Uterus (tissue), 4 donors: ENCODE data around the gene ADARB2. TPM values are rescaled to one million over a fixed set of nuclear protein-coding genes. Genes with fewer than 3 reads are reported as not detected.

Source experiments
- DNase-seq, 2 donors: peaks; one replicate each; pipeline ENCODE4 v3.0.0-alpha.2; 2019 to 2020
- H3K27ac ChIP-seq, 2 donors: fragments of 200-600 bp; sonication (generic); 1 replicate in 1 of 2; 2 replicates in 1 of 2; pipeline ENCODE4 v1.5.1; 2016 to 2018
- H3K27me3 ChIP-seq, 2 donors: fragments of 200-600 bp; sonication (generic); one replicate each; pipeline ENCODE4 v1.5.1; 2018 to 2019; ENCODE audit warnings: control low read depth in 1 of 2
- H3K36me3 ChIP-seq, 2 donors: fragments of 200-600 bp; sonication (generic); one replicate each; pipeline ENCODE4 v1.5.1; 2019; ENCODE audit warnings: control low read depth in 1 of 2
- H3K4me1 ChIP-seq, 2 donors: fragments of 200-600 bp; sonication (generic); one replicate each; pipeline ENCODE4 v1.5.1; 2018 to 2019; ENCODE audit warnings: control low read depth in 1 of 2
- H3K4me3 ChIP-seq, 2 donors: fragments of 200-600 bp; sonication (generic); 1 replicate in 1 of 2; 2 replicates in 1 of 2; pipeline ENCODE4 v1.5.1; 2018 to 2019; ENCODE audit warnings: mild to moderate bottlenecking in 1 of 2
- H3K9me3 ChIP-seq, 2 donors: fragments of 200-600 bp; sonication (generic); one replicate each; pipeline ENCODE4 v1.5.1; 2019; ENCODE audit warnings: control low read depth in 1 of 2
- POLR2A ChIP-seq, 2 donors: fragments of 450-650 bp; IDR thresholded peaks; one replicate each; pipeline ENCODE4 v1.6.1; 2016; ENCODE audit warnings: antibody characterized with exemption in 2 of 2, mild to moderate bottlenecking in 1 of 2, moderate library complexity in 1 of 2
- intact Hi-C: fragments of 100-400 bp; cut with DNase I; formaldehyde crosslinking; loops from one replicate; pipeline ENCODE4 v1.15.1; 2023; ENCODE audit warnings: low total_unique reads
- total RNA-seq, 4 donors: library from RNA; depleted of rRNA in 3 of 4; stranded (reverse); fragments of >200 nt in 3 of 4; gene quantifications; one replicate each; pipeline versions ENCODE4 v1.1.0 to v1.2.4, GENCODE V29; 2014 to 2023
- TF ChIP-seq, protein P1 (sequence below), 4 experiments: fragments of 200-600 bp in 2 of 4; fragments of 450-650 bp in 2 of 4; sonication (generic) in 2 of 4; IDR thresholded peaks; one replicate each; pipeline ENCODE4 v1.5.1; 2016 to 2019; ENCODE audit warnings: antibody characterized with exemption in 4 of 4, mild to moderate bottlenecking in 2 of 4, moderate library complexity in 1 of 4
- donor health status: DM: yes; HTN: yes; CAD: no.

Gene ADARB2
- total RNA-seq, 4 donors from 2014 or later = 0.76 to 2.6 (median 2.0) TPM; not detected in 1

DNA sequence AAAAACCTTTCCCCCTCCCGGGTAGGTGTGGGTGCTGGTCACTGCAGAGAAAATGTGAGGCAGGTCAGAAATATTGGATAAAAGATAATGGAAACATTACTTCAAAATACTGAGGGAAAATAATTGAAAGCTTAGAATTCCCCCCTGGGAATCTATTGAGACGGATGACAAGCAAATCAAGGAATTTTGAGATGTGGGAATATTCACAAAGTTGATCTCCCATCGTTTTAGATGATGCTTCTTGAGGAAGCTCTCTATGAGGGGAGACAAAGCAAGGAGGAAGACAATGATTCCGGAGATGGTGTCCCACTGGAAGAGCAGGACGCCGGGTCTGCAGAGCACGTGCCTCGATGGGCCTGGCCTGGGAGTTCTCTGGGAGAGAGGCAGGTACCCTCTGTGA, 470.2 kb downstream of the ADARB2 start:
- no peaks in the 10 kb centered on the region for H3K36me3 ChIP-seq
- no peak for DNase-seq
- H3K27me3 ChIP-seq = no peaks in the 10 kb centered on the region
- H3K27ac ChIP-seq = no peak overlapping the region
- no peaks in the 10 kb centered on the region for H3K9me3 ChIP-seq
- TF ChIP-seq, protein P1, sequence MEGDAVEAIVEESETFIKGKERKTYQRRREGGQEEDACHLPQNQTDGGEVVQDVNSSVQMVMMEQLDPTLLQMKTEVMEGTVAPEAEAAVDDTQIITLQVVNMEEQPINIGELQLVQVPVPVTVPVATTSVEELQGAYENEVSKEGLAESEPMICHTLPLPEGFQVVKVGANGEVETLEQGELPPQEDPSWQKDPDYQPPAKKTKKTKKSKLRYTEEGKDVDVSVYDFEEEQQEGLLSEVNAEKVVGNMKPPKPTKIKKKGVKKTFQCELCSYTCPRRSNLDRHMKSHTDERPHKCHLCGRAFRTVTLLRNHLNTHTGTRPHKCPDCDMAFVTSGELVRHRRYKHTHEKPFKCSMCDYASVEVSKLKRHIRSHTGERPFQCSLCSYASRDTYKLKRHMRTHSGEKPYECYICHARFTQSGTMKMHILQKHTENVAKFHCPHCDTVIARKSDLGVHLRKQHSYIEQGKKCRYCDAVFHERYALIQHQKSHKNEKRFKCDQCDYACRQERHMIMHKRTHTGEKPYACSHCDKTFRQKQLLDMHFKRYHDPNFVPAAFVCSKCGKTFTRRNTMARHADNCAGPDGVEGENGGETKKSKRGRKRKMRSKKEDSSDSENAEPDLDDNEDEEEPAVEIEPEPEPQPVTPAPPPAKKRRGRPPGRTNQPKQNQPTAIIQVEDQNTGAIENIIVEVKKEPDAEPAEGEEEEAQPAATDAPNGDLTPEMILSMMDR (IDR thresholded peaks at IDR 0.05) = no peak
- TF ChIP-seq POLR2A (IDR thresholded peaks at IDR 0.05) = no peak
- intact Hi-C loops = no loop called here
- H3K4me1 ChIP-seq = no peaks in the 10 kb centered on the region
- no peak overlapping the region for H3K4me3 ChIP-seq

DNA sequence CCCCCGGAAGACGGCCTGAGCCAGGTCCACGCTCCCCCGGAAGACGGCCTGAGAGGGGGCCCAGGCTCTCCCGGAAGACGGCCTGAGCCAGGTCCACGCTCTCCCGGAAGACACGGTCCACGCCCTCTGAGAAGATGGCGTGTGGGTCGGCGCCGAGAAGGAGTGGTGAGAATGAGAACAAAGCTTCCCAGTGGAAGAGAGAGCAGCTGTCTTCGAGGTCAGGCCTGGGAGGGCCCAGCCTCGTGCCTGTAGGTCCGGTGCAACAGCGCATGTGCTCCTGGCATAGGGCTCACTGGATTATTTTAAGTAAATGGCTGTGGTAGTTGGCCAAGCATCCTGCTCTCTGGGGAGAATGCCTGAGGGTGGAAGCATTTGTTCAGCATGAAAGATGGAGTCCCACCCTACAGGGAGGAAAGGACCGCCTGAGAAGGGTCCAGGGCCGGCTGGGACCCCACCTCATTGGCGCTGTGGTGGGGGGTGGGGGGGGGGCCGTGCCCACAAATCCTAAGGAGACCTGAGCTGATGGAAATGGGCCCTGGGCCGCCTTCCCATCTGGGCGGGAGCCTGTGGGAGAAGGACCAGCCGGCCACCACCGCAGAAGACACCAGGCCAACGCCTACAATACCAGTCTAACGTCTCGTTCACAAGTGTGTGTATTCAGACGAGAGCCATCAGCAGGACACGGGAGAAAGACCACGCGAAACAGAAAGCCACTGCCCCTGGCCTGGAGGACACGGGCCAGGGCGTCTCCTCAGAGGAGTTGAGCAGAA, 471.1 kb downstream of the ADARB2 start:
- H3K4me3 ChIP-seq = no peak overlapping the region
- no peaks in the 10 kb centered on the region for H3K27me3 ChIP-seq
- H3K9me3 ChIP-seq = no peaks in the 10 kb centered on the region
- no peak for TF ChIP-seq POLR2A (IDR thresholded peaks at IDR 0.05)
- TF ChIP-seq, protein P1 (IDR thresholded peaks at IDR 0.05) = no peak
- no peaks in the 10 kb centered on the region for H3K4me1 ChIP-seq
- no peak for DNase-seq
- H3K27ac ChIP-seq = no peak overlapping the region
- no peaks in the 10 kb centered on the region for H3K36me3 ChIP-seq
- intact Hi-C loops = no loop called here

- Histone ChIP-seq H3K9me3 (no peaks in the 10 kb centered on the region), H3K27me3 (no peaks in the 10 kb centered on the region), H3K4me3 (no peak overlapping the region), H3K4me1 (no peaks in the 10 kb centered on the region), H3K27ac (no peak overlapping the region), H3K36me3 (no peaks in the 10 kb centered on the region)
- TF ChIP-seq, protein P1 (IDR thresholded peaks at IDR 0.05) = no peak
- TF ChIP-seq POLR2A (IDR thresholded peaks at IDR 0.05) = no peak
- intact Hi-C loops = no loop called here
- no peak for DNase-seq
These were observed 473.3 kb downstream of the ADARB2 start for GRCh38 chr10:1264001-1264400.

DNA sequence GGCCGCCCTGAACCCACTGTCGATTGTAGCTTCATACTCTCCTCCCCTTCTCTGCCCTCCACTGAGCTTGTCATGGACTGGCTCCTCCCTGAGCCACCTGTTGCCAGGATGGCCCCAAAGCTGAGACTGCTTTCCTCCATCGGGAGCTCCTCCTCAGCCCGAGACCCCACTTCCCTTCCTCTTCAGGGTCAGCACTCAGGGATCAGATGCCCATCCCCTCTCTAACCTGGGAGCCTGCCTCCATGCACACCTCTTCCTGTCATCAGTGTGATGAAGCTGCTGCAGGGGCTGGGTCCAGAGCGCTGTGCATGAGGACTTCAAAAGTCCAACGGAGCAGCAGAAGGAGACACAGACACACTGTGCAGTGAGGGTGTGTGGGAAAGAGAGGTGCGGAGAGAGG, 480.1 kb downstream of the ADARB2 start:
- Histone ChIP-seq H3K27me3 (no peaks in the 10 kb centered on the region), H3K9me3 (no peaks in the 10 kb centered on the region), H3K36me3 (no peaks in the 10 kb centered on the region), H3K27ac (no peak overlapping the region), H3K4me1 (no peaks in the 10 kb centered on the region), H3K4me3 (no peak overlapping the region)
- intact Hi-C loops = no loop called here
- DNase-seq = no peak
- no peak for TF ChIP-seq POLR2A (IDR thresholded peaks at IDR 0.05)
- TF ChIP-seq, protein P1 (IDR thresholded peaks at IDR 0.05) = no peak

DNA sequence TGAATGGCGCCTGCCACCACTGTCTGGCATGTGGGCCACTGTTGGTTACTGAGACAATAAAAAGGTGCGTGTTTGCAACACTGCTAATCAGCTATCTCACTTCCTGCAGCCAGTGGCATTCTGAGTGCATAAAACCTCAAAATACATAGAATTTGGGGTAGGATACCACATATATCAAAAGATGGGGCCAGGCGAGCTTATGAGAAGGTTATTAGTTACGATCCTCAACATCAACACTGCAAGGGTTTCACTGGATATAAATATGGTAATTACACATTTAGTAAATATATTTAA, 480.9 kb downstream of the ADARB2 start:
- intact Hi-C loops = no loop called here
- Histone ChIP-seq H3K4me3 (no peak overlapping the region), H3K36me3 (no peaks in the 10 kb centered on the region), H3K27ac (no peak overlapping the region), H3K9me3 (no peaks in the 10 kb centered on the region), H3K27me3 (no peaks in the 10 kb centered on the region), H3K4me1 (no peaks in the 10 kb centered on the region)
- TF ChIP-seq POLR2A (IDR thresholded peaks at IDR 0.05) = no peak
- TF ChIP-seq, protein P1 (IDR thresholded peaks at IDR 0.05) = no peak
- no peak for DNase-seq
